GM12874 (cell line): ENCODE measurements around the gene HPSE2.

Experiments used
- TF ChIP-seq, protein P1 (sequence below): IDR thresholded peaks from 2 replicates; pipeline ENCODE4 v1.5.1; 2011; ENCODE audit warnings: low read depth, mild to moderate bottlenecking, control low read depth, low read length, moderate library complexity; ENCODE audit not compliant: insufficient read depth

HPSE2 gene

DNA sequence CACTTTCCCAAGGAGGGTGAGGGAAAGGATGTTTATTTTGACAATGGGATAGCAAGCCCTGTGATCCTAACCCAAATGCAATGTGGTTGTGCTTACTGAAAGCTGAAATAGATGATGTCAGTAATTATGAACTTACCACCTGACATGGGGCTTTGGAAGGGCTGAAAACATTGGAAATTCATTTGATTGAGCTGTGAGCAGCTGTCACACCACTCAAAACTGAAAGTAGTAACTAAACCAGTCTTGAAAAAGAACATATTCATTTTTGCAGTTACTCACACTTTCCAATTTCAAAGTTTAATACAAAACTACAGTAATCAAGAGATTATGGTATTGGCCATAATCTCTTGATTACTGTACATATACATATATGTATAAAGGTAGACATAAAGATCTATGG is 633.4 kb downstream of the HPSE2 start:
- TF ChIP-seq, protein P1, sequence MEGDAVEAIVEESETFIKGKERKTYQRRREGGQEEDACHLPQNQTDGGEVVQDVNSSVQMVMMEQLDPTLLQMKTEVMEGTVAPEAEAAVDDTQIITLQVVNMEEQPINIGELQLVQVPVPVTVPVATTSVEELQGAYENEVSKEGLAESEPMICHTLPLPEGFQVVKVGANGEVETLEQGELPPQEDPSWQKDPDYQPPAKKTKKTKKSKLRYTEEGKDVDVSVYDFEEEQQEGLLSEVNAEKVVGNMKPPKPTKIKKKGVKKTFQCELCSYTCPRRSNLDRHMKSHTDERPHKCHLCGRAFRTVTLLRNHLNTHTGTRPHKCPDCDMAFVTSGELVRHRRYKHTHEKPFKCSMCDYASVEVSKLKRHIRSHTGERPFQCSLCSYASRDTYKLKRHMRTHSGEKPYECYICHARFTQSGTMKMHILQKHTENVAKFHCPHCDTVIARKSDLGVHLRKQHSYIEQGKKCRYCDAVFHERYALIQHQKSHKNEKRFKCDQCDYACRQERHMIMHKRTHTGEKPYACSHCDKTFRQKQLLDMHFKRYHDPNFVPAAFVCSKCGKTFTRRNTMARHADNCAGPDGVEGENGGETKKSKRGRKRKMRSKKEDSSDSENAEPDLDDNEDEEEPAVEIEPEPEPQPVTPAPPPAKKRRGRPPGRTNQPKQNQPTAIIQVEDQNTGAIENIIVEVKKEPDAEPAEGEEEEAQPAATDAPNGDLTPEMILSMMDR = no peak

DNA sequence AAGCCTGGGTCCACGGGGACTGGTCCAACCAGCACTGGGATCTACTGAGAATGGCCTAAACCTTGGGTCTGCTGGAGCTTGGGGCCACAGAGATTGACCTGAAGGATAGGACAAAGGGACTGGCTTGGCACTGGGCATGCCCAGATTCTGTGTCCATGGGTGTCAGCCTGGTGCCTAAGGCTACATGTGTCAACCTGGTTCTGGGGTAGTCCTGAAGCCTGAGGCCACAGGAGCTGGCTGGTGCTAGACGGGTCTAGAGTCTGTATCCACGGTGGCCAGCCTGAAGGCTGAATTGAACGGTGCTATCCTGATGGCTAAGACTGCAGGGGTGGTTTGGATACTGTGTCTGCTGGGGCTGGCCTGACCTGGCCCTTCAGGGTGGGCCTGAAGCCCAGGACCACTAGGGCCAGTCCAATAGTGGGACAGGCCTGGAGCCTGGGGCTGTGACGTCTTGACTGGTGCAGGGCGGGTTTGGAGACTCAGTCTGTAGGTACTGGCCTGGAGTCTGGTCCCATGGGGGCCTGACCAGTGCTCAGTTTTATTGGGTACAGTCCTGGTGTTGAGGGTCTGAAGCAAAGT is 636.5 kb downstream of the HPSE2 start:
- TF ChIP-seq, protein P1 = no peak

DNA sequence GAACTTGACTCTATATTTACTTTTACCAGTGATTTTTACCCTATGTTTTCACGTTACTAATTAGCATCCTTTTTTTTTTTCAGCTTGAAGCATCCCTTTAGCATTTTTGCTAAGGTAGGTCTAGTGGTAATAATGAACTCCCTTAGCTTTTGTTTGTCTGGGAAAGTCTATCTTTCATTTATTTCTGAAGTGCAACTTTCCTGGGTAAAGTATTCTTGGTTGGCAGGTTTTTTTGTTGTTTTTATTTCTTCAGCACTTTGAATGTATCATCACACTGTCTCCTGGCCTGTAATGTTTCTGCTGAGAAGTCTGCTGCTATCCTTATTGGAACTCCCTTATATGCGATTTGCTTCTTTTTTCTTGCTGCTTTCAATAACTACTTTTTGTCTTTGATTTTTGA is 639.2 kb downstream of the HPSE2 start:
- TF ChIP-seq, protein P1 = no peak

DNA sequence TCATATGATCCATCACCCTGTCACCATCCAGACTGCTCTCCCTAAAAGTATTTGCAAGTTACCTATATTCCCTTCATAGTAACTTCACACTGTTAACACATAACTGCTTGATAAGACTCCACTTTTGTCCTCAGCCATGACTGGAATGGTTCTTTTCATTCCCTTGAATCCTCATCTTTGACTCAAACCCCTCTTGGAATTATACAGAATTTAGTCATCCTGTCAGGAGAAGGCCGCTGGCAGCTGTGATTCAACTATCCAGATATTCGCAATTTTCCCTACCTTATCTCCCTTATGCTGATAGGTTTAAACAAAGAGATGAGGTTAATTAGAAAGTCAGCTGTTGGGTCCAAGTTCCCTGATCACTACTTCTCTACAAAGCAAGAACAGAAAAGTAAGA is 646.0 kb downstream of the HPSE2 start:
- TF ChIP-seq, protein P1 = no peak

DNA sequence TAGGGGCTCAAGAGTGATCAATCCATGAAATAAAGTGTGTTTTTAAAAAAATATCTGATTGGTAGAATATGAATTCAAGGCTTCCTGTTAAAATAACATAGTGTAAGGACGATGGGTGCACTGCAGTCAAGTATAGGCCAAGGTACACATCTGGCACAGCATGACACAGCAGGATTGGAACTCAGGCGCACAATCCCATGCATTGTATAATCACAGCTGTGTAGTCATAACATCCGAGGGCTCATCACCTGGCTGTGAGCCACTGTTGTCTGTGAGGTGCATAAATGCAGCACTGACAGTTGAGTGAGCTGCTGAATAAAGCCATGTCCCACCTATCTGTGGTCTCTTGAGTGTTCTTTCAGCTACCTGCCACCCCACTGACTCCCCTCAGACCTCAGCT is 646.6 kb downstream of the HPSE2 start:
- TF ChIP-seq, protein P1 = no peak

DNA sequence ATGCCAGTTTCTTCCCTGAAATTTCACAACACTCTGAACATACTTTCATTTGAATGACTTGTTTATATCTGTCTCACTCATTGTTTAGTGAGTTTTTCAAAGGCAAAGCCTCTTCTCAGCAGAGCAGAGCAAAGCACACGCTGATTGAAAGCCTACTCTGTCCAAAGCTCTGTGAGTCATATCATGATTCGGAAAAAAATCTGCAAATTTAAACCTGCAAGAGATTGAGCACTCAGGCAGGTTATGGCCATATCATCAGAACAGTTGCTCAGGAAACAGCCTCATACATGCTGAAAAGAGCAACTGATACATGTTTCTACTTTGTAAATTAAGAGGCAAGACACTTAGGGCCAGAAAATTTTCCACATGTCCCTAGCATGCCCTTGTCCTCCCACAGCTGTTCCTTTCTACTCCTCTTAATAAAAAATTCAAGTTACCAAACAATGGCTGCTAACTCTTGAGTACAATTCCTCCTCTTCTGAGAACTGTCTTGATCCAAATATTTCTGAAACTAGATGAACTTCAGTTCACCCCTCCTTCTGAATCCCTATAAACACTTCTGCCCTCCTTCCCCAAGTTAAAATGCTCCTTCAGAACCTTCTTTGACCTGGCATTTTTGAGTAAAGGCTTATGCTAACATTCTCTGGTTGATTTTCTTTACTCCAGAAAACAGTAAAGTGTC is 648.4 kb downstream of the HPSE2 start:
- TF ChIP-seq, protein P1 = no peak

DNA sequence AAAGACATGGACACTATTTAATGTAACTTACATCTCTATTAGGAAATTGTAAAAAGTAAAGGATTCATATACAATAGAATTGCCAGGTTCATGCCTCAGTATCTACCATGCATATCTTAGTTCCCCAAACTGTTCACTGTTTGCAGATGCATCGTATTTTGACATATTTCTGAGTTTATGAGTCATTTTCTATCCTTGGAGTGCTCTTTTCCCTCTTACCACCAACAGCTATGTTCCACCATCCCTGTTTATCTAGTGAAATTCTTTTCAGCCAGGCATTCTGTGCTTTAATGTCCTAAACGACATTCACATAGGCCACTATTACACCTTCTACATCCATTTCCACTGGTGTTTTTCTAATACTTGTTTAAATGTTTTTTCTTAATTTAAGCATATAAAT is 649.6 kb downstream of the HPSE2 start:
- TF ChIP-seq, protein P1 = no peak

DNA sequence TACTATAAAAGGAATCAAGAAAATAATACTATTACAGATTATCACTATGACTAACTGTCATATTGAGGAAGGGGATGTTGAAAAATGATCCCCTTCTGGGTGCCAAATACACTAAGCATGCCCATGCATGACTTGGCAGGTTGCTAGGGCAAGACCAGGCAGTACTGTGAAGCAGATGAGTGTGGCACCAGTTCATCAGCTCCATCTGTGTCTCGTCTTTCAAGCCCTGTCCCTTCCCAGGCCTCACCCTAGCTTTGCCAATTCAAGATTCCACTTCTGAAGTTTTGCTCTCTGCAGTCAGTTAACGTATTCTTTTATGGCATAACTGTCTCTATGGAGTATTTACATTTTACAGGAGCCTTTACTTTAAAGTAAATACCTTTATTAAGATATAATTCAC is 653.3 kb downstream of the HPSE2 start:
- TF ChIP-seq, protein P1 = no peak
